ENCODE data around the gene KCNH6.

Gene KCNH6

GRCh38 chr17:63555500-63556156, 32.5 kb downstream of the KCNH6 start:
- TF ChIP-seq POLR2A (IDR thresholded peaks at IDR 0.05; ENCODE audit: low read depth, low read length) (no peak), POU2F2 (IDR thresholded peaks at IDR 0.05; ENCODE audit: low read depth, low read length) (no peak), SPI1 (IDR thresholded peaks at IDR 0.05; ENCODE audit: low read depth, low read length) (no peak), TAF1 (IDR thresholded peaks at IDR 0.05; ENCODE audit: low read depth, low read length) (no peak), PAX5 (IDR thresholded peaks at IDR 0.05; ENCODE audit: insufficient read depth, low read length, severe bottlenecking) (no peak), POLR2AphosphoS5 (IDR thresholded peaks at IDR 0.05; ENCODE audit: low read depth, low read length) (no peak)
- FAIRE-seq, result no peak
- DNase-seq (ENCODE audit: insufficient read length, low spot score), result no peak

GRCh38 chr17:63557416-63557815, 34.3 kb downstream of the KCNH6 start:
- TF ChIP-seq POLR2A (IDR thresholded peaks at IDR 0.05; ENCODE audit: low read depth, low read length) (no peak), TAF1 (IDR thresholded peaks at IDR 0.05; ENCODE audit: low read depth, low read length) (no peak), PAX5 (IDR thresholded peaks at IDR 0.05; ENCODE audit: insufficient read depth, low read length, severe bottlenecking) (no peak), POU2F2 (IDR thresholded peaks at IDR 0.05; ENCODE audit: low read depth, low read length) (no peak), POLR2AphosphoS5 (IDR thresholded peaks at IDR 0.05; ENCODE audit: low read depth, low read length) (no peak), SPI1 (IDR thresholded peaks at IDR 0.05; ENCODE audit: low read depth, low read length) (no peak)
- no peak for FAIRE-seq
- DNase-seq (ENCODE audit: insufficient read length, low spot score), result no peak

- DNase-seq (ENCODE audit: insufficient read length, low spot score) (no peak), FAIRE-seq (peak; percentile 71)
- TF ChIP-seq POU2F2 (IDR thresholded peaks at IDR 0.05; ENCODE audit: low read depth, low read length) (no peak), PAX5 (IDR thresholded peaks at IDR 0.05; ENCODE audit: insufficient read depth, low read length, severe bottlenecking) (peak; percentile 9)
Measured at GRCh38 chr17:63558441-63558840, 35.3 kb downstream of the KCNH6 start.

- TF ChIP-seq SPI1 (IDR thresholded peaks at IDR 0.05; ENCODE audit: low read depth, low read length) (no peak), POU2F2 (IDR thresholded peaks at IDR 0.05; ENCODE audit: low read depth, low read length) (no peak), PAX5 (IDR thresholded peaks at IDR 0.05; ENCODE audit: insufficient read depth, low read length, severe bottlenecking) (no peak), TAF1 (IDR thresholded peaks at IDR 0.05; ENCODE audit: low read depth, low read length) (no peak), POLR2AphosphoS5 (IDR thresholded peaks at IDR 0.05; ENCODE audit: low read depth, low read length) (no peak), POLR2A (IDR thresholded peaks at IDR 0.05; ENCODE audit: low read depth, low read length) (no peak)
- DNase-seq (ENCODE audit: insufficient read length, low spot score) (no peak), FAIRE-seq (no peak)
Measured at GRCh38 chr17:63561819-63562218, 38.7 kb downstream of the KCNH6 start.

GRCh38 chr17:63563339-63563738, 40.2 kb downstream of the KCNH6 start:
- no peak for TF ChIP-seq SPI1 (IDR thresholded peaks at IDR 0.05; ENCODE audit: low read depth, low read length)
- no peak for TF ChIP-seq POU2F2 (IDR thresholded peaks at IDR 0.05; ENCODE audit: low read depth, low read length)
- no peak for TF ChIP-seq PAX5 (IDR thresholded peaks at IDR 0.05; ENCODE audit: insufficient read depth, low read length, severe bottlenecking)
- TF ChIP-seq TAF1 (IDR thresholded peaks at IDR 0.05; ENCODE audit: low read depth, low read length), result no peak
- TF ChIP-seq POLR2AphosphoS5 (IDR thresholded peaks at IDR 0.05; ENCODE audit: low read depth, low read length), result no peak
- TF ChIP-seq POLR2A (IDR thresholded peaks at IDR 0.05; ENCODE audit: low read depth, low read length), result no peak
- DNase-seq (ENCODE audit: insufficient read length, low spot score), result no peak
- FAIRE-seq, result no peak

- TF ChIP-seq POLR2A (IDR thresholded peaks at IDR 0.05; ENCODE audit: low read depth, low read length) (no peak), POLR2AphosphoS5 (IDR thresholded peaks at IDR 0.05; ENCODE audit: low read depth, low read length) (no peak), POU2F2 (IDR thresholded peaks at IDR 0.05; ENCODE audit: low read depth, low read length) (no peak), PAX5 (IDR thresholded peaks at IDR 0.05; ENCODE audit: insufficient read depth, low read length, severe bottlenecking) (no peak), TAF1 (IDR thresholded peaks at IDR 0.05; ENCODE audit: low read depth, low read length) (no peak), SPI1 (IDR thresholded peaks at IDR 0.05; ENCODE audit: low read depth, low read length) (no peak)
- DNase-seq (ENCODE audit: insufficient read length, low spot score), result no peak
- FAIRE-seq, result no peak
Measured at GRCh38 chr17:63564562-63564961, 41.4 kb downstream of the KCNH6 start.

- no peak for DNase-seq (ENCODE audit: insufficient read length, low spot score)
- TF ChIP-seq TAF1 (IDR thresholded peaks at IDR 0.05; ENCODE audit: low read depth, low read length) (no peak), SPI1 (IDR thresholded peaks at IDR 0.05; ENCODE audit: low read depth, low read length) (no peak), PAX5 (IDR thresholded peaks at IDR 0.05; ENCODE audit: insufficient read depth, low read length, severe bottlenecking) (no peak), POLR2AphosphoS5 (IDR thresholded peaks at IDR 0.05; ENCODE audit: low read depth, low read length) (no peak), POU2F2 (IDR thresholded peaks at IDR 0.05; ENCODE audit: low read depth, low read length) (no peak), POLR2A (IDR thresholded peaks at IDR 0.05; ENCODE audit: low read depth, low read length) (no peak)
- no peak for FAIRE-seq
Measured at GRCh38 chr17:63567229-63567628, 44.1 kb downstream of the KCNH6 start.

GRCh38 chr17:63568563-63568962, 45.4 kb downstream of the KCNH6 start:
- FAIRE-seq (no peak), DNase-seq (ENCODE audit: insufficient read length, low spot score) (no peak)
- TF ChIP-seq POLR2A (IDR thresholded peaks at IDR 0.05; ENCODE audit: low read depth, low read length), result no peak
- TF ChIP-seq SPI1 (IDR thresholded peaks at IDR 0.05; ENCODE audit: low read depth, low read length), result no peak
- TF ChIP-seq TAF1 (IDR thresholded peaks at IDR 0.05; ENCODE audit: low read depth, low read length), result no peak
- TF ChIP-seq POU2F2 (IDR thresholded peaks at IDR 0.05; ENCODE audit: low read depth, low read length), result no peak

- TF ChIP-seq PAX5 (IDR thresholded peaks at IDR 0.05; ENCODE audit: insufficient read depth, low read length, severe bottlenecking), result no peak
- TF ChIP-seq TAF1 (IDR thresholded peaks at IDR 0.05; ENCODE audit: low read depth, low read length), result no peak
- no peak for TF ChIP-seq POLR2AphosphoS5 (IDR thresholded peaks at IDR 0.05; ENCODE audit: low read depth, low read length)
- no peak for TF ChIP-seq POLR2A (IDR thresholded peaks at IDR 0.05; ENCODE audit: low read depth, low read length)
- no peak for TF ChIP-seq POU2F2 (IDR thresholded peaks at IDR 0.05; ENCODE audit: low read depth, low read length)
- TF ChIP-seq SPI1 (IDR thresholded peaks at IDR 0.05; ENCODE audit: low read depth, low read length), result no peak
- DNase-seq (ENCODE audit: insufficient read length, low spot score) (no peak), FAIRE-seq (peak; percentile 72)
Measured at GRCh38 chr17:63571632-63572310, 48.6 kb downstream of the KCNH6 start.

All from GM12891 (cell line).